GM03348 (cell line): ENCODE data around the gene SLC9B2.
"Not testable (repeated sequence)": the region's sequence is repeated elsewhere in the genome, so short reads cannot be mapped to it uniquely, and the experiment has no call there.

Experiments
- DNase-seq: peaks from one replicate; pipeline ENCODE4 v3.0.0; 2012; ENCODE audit warnings: low spot score

The SLC9B2 gene

GRCh38 chr4:103019308-103020124, 57.0 kb downstream of the SLC9B2 start, which contains the start of gene SLC9B1:
Gene SLC9B1, minus strand, starts transcription at chr4:103019705. Its CDS starts 27,994 bp downstream, at chr4:102991711.
- DNase-seq: peak; percentile 95

- peak; percentile 52 for DNase-seq
Observed at GRCh38 chr4:103018391-103019307, 57.9 kb downstream of the SLC9B2 start.

GRCh38 chr4:103012551-103012950, 64.0 kb downstream of the SLC9B2 start:
- no peak for DNase-seq

- peak; percentile 11 for DNase-seq
Observed at GRCh38 chr4:103012060-103012459, 64.5 kb downstream of the SLC9B2 start.

- no peak for DNase-seq
Observed at GRCh38 chr4:103011378-103012025, 65.1 kb downstream of the SLC9B2 start.

- DNase-seq: no peak
Observed at GRCh38 chr4:103010804-103011203, 65.8 kb downstream of the SLC9B2 start.

GRCh38 chr4:103008875-103009729, 67.5 kb downstream of the SLC9B2 start:
- DNase-seq: peak; percentile 71

- peak; percentile 41 for DNase-seq
Observed at GRCh38 chr4:103002551-103002950, 74.0 kb downstream of the SLC9B2 start.

- DNase-seq: no peak
Observed at GRCh38 chr4:102994803-102995202, 81.8 kb downstream of the SLC9B2 start.

GRCh38 chr4:102993985-102994384, 82.6 kb downstream of the SLC9B2 start:
- not testable (repeated sequence) for DNase-seq

GRCh38 chr4:102988429-102989020, 88.0 kb downstream of the SLC9B2 start:
- DNase-seq: no peak

GRCh38 chr4:102981005-102981404, 95.6 kb downstream of the SLC9B2 start:
- DNase-seq: no peak
